ENCODE results near the gene AASS.
"Not testable (repeated sequence)": the region's sequence is repeated elsewhere in the genome, so short reads cannot be mapped to it uniquely, and the experiment has no call there.

AASS gene

DNA sequence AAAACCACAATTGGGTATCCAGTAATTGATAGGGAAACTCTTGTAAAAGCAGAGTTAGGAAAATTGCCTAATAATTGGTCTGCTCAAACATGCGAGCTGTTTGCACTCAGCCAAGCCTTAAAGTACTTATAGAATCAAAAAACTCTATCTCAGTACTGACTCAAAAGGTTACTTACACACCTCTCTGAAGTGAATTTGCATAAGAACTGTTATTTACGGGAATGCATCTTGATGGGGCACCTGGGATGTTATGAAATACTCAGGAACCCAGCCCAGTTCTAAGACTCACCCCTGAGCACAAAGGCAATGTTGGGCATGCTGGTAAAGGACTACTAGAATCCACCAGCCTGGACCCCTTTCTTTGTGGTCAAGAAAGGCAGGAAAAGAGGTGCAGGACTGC is 28.1 kb upstream of the AASS start:
- not testable (repeated sequence) for H3K27ac ChIP-seq (ENCODE audit: low read length, poor library complexity, severe bottlenecking); DNase-seq; H2BK15ac ChIP-seq (ENCODE audit: low read depth, poor library complexity, severe bottlenecking); H3K4me1 ChIP-seq (ENCODE audit: control insufficient read depth, insufficient read depth, low read depth, low read length); H3K4ac ChIP-seq (ENCODE audit: low read depth in 1 of 2, low read length in 2 of 2); H3K9ac ChIP-seq (ENCODE audit: low read length); H3K23ac ChIP-seq (ENCODE audit: low read length in 2 of 2); H3K79me1 ChIP-seq (replicated peaks; ENCODE audit: low read length, poor library complexity, severe bottlenecking); H2BK12ac ChIP-seq (ENCODE audit: low read length in 2 of 2); H3K36me3 ChIP-seq (ENCODE audit: control insufficient read depth in 1 of 2, insufficient read depth in 2 of 2, low read depth in 1 of 2, low read length in 2 of 2); H3K4me3 ChIP-seq (ENCODE audit: insufficient read depth in 1 of 2, low read depth in 1 of 2, low read length in 2 of 2); H2BK5ac ChIP-seq (ENCODE audit: low read depth, low read length, poor library complexity, severe bottlenecking); H3K27me3 ChIP-seq (ENCODE audit: control insufficient read depth in 1 of 2, insufficient read depth in 1 of 2, low read length in 2 of 2); H3K18ac ChIP-seq (ENCODE audit: low read depth in 1 of 2, low read length in 2 of 2); H2AFZ ChIP-seq (ENCODE audit: low read depth, low read length); H3K4me2 ChIP-seq (ENCODE audit: low read length, poor library complexity, severe bottlenecking); H3K14ac ChIP-seq (ENCODE audit: low read length in 2 of 2); H3K9me3 ChIP-seq (ENCODE audit: control insufficient read depth, low read length); H2BK120ac ChIP-seq (ENCODE audit: low read depth, low read length); H2AK5ac ChIP-seq (ENCODE audit: low read length, severe bottlenecking); H4K91ac ChIP-seq (ENCODE audit: low read length); H4K8ac ChIP-seq (ENCODE audit: low read length)
- 94% methylated on average over 2 of the region's 2 CpGs for WGBS

DNA sequence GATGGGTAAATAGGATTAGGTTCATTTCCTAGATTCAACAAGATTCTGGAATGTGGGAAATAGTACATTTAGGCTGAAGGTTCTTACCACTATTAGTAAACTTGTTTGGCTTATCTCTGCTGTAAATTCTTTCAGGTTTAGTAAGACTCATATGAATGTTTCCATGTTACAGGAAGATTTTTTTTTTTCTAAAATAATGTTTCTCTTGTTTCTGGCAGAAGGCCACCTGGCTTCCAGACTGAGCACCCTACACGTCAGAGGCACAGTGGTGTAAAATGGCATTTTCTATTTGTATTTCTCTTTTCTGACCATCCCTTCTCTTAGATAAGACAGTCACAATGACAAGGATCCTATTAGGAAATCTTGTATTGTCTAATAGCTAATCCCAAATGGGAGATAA is 22.7 kb upstream of the AASS start:
- no peak overlapping the region for H2BK15ac ChIP-seq (ENCODE audit: low read depth, poor library complexity, severe bottlenecking)
- no peak overlapping the region for H3K4ac ChIP-seq (ENCODE audit: low read depth in 1 of 2, low read length in 2 of 2)
- H3K23ac ChIP-seq (ENCODE audit: low read length in 2 of 2): no peak overlapping the region
- no peaks in the 10 kb centered on the region for H3K4me1 ChIP-seq (ENCODE audit: control insufficient read depth, insufficient read depth, low read depth, low read length)
- H4K91ac ChIP-seq (ENCODE audit: low read length): no peak overlapping the region
- H2AK5ac ChIP-seq (ENCODE audit: low read length, severe bottlenecking): no peak overlapping the region
- no peaks in the 10 kb centered on the region for H3K9me3 ChIP-seq (ENCODE audit: control insufficient read depth, low read length)
- H3K4me3 ChIP-seq (ENCODE audit: insufficient read depth in 1 of 2, low read depth in 1 of 2, low read length in 2 of 2): no peak overlapping the region
- no peak overlapping the region for H3K18ac ChIP-seq (ENCODE audit: low read depth in 1 of 2, low read length in 2 of 2)
- H3K14ac ChIP-seq (ENCODE audit: low read length in 2 of 2): no peak overlapping the region
- H3K9ac ChIP-seq (ENCODE audit: low read length): no peak overlapping the region
- no peak overlapping the region for H2BK120ac ChIP-seq (ENCODE audit: low read depth, low read length)
- H3K36me3 ChIP-seq (ENCODE audit: control insufficient read depth in 1 of 2, insufficient read depth in 2 of 2, low read depth in 1 of 2, low read length in 2 of 2): no peaks in the 10 kb centered on the region
- no peaks in the 10 kb centered on the region for H3K79me1 ChIP-seq (replicated peaks; ENCODE audit: low read length, poor library complexity, severe bottlenecking)
- WGBS: 40% methylated on average over 1 of the region's 1 CpG
- peak; percentile 61 for DNase-seq
- H3K27me3 ChIP-seq (ENCODE audit: control insufficient read depth in 1 of 2, insufficient read depth in 1 of 2, low read length in 2 of 2): no peaks in the 10 kb centered on the region
- no peak overlapping the region for H2AFZ ChIP-seq (ENCODE audit: low read depth, low read length)
- H3K27ac ChIP-seq (ENCODE audit: low read length, poor library complexity, severe bottlenecking): no peak overlapping the region
- H2BK12ac ChIP-seq (ENCODE audit: low read length in 2 of 2): no peak overlapping the region
- H2BK5ac ChIP-seq (ENCODE audit: low read depth, low read length, poor library complexity, severe bottlenecking): no peak overlapping the region
- no peak overlapping the region for H3K4me2 ChIP-seq (ENCODE audit: low read length, poor library complexity, severe bottlenecking)
- H4K8ac ChIP-seq (ENCODE audit: low read length): no peak overlapping the region

DNA sequence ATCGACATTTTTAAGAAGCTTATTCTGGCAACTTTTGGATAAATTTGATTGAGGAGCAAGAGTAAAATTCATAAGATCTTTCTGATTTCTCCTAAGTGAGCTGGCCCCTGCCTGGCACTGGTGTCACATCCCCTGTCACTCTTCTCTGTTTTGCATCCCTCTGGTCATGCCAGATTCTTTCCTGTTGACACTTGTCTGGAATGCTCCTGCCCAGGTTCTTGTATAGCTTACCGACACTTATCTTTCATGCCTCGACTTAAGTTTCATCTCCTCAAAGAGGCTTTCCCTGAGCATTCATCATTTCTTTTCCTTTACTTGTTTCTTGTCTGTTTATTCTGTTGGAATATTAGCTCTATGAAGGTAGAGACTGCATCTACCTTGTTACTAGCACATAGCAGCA is 22.2 kb upstream of the AASS start:
- Histone ChIP-seq H3K4me1 (ENCODE audit: control insufficient read depth, insufficient read depth, low read depth, low read length) (no peaks in the 10 kb centered on the region), H2AFZ (ENCODE audit: low read depth, low read length) (no peak overlapping the region), H4K8ac (ENCODE audit: low read length) (no peak overlapping the region), H3K27ac (ENCODE audit: low read length, poor library complexity, severe bottlenecking) (no peak overlapping the region), H3K4me2 (ENCODE audit: low read length, poor library complexity, severe bottlenecking) (no peak overlapping the region), H2BK12ac (ENCODE audit: low read length in 2 of 2) (no peak overlapping the region), H2BK15ac (ENCODE audit: low read depth, poor library complexity, severe bottlenecking) (no peak overlapping the region), H3K9me3 (ENCODE audit: control insufficient read depth, low read length) (no peaks in the 10 kb centered on the region), H3K79me1 (replicated peaks; ENCODE audit: low read length, poor library complexity, severe bottlenecking) (no peaks in the 10 kb centered on the region), H3K23ac (ENCODE audit: low read length in 2 of 2) (no peak overlapping the region), H3K14ac (ENCODE audit: low read length in 2 of 2) (no peak overlapping the region), H3K9ac (ENCODE audit: low read length) (no peak overlapping the region), H2AK5ac (ENCODE audit: low read length, severe bottlenecking) (no peak overlapping the region), H2BK5ac (ENCODE audit: low read depth, low read length, poor library complexity, severe bottlenecking) (no peak overlapping the region), H3K4me3 (ENCODE audit: insufficient read depth in 1 of 2, low read depth in 1 of 2, low read length in 2 of 2) (no peak overlapping the region), H3K27me3 (ENCODE audit: control insufficient read depth in 1 of 2, insufficient read depth in 1 of 2, low read length in 2 of 2) (no peaks in the 10 kb centered on the region), H3K36me3 (ENCODE audit: control insufficient read depth in 1 of 2, insufficient read depth in 2 of 2, low read depth in 1 of 2, low read length in 2 of 2) (no peaks in the 10 kb centered on the region), H3K4ac (ENCODE audit: low read depth in 1 of 2, low read length in 2 of 2) (no peak overlapping the region), H4K91ac (ENCODE audit: low read length) (no peak overlapping the region), H2BK120ac (ENCODE audit: low read depth, low read length) (no peak overlapping the region), H3K18ac (ENCODE audit: low read depth in 1 of 2, low read length in 2 of 2) (peak overlapping the region in 1 of 2 experiments; percentile 40)
- WGBS: 79% methylated on average over 2 of the region's 3 CpGs
- no peak for DNase-seq

DNA sequence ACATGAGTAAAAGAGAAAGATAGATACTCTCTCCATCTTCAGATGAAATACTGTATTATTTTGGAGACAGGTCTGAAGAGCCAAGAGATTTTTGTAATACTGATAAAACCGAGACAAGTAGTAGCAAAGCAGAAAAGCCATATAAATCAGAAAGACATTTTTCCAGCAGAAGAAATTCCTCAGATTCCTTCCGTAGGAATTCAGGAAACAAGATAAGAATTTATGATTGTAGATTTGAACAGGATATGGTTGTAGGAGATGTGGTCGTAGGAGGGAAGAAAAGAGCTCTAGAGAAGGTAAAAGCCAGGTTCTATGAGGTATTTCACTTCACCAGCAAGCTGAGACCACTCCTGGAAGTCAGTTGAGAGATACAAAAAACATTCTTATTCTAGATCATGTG is 17.6 kb upstream of the AASS start:
- H3K27me3 ChIP-seq (ENCODE audit: control insufficient read depth in 1 of 2, insufficient read depth in 1 of 2, low read length in 2 of 2): no peaks in the 10 kb centered on the region
- no peak overlapping the region for H2BK5ac ChIP-seq (ENCODE audit: low read depth, low read length, poor library complexity, severe bottlenecking)
- H3K9ac ChIP-seq (ENCODE audit: low read length): no peak overlapping the region
- H2AFZ ChIP-seq (ENCODE audit: low read depth, low read length): no peak overlapping the region
- no peaks in the 10 kb centered on the region for H3K4me1 ChIP-seq (ENCODE audit: control insufficient read depth, insufficient read depth, low read depth, low read length)
- no peak overlapping the region for H3K14ac ChIP-seq (ENCODE audit: low read length in 2 of 2)
- H3K36me3 ChIP-seq (ENCODE audit: control insufficient read depth in 1 of 2, insufficient read depth in 2 of 2, low read depth in 1 of 2, low read length in 2 of 2): no peaks in the 10 kb centered on the region
- H3K79me1 ChIP-seq (replicated peaks; ENCODE audit: low read length, poor library complexity, severe bottlenecking): no peaks in the 10 kb centered on the region
- H4K8ac ChIP-seq (ENCODE audit: low read length): no peak overlapping the region
- H3K4ac ChIP-seq (ENCODE audit: low read depth in 1 of 2, low read length in 2 of 2): no peak overlapping the region
- DNase-seq: no peak
- no peak overlapping the region for H4K91ac ChIP-seq (ENCODE audit: low read length)
- no peak overlapping the region for H2AK5ac ChIP-seq (ENCODE audit: low read length, severe bottlenecking)
- no peak overlapping the region for H3K18ac ChIP-seq (ENCODE audit: low read depth in 1 of 2, low read length in 2 of 2)
- H3K27ac ChIP-seq (ENCODE audit: low read length, poor library complexity, severe bottlenecking): no peak overlapping the region
- no peaks in the 10 kb centered on the region for H3K9me3 ChIP-seq (ENCODE audit: control insufficient read depth, low read length)
- H3K4me3 ChIP-seq (ENCODE audit: insufficient read depth in 1 of 2, low read depth in 1 of 2, low read length in 2 of 2): no peak overlapping the region
- no peak overlapping the region for H2BK15ac ChIP-seq (ENCODE audit: low read depth, poor library complexity, severe bottlenecking)
- H2BK12ac ChIP-seq (ENCODE audit: low read length in 2 of 2): no peak overlapping the region
- H3K4me2 ChIP-seq (ENCODE audit: low read length, poor library complexity, severe bottlenecking): no peak overlapping the region
- no peak overlapping the region for H2BK120ac ChIP-seq (ENCODE audit: low read depth, low read length)
- H3K23ac ChIP-seq (ENCODE audit: low read length in 2 of 2): no peak overlapping the region
- WGBS: 0% methylated on average over 2 of the region's 3 CpGs
